IMR-90 (cell line): ENCODE measurements around the gene HACE1. TPM values are rescaled to one million over a fixed set of nuclear protein-coding genes. Genes with fewer than 3 reads are reported as not detected.
A peak's percentile ranks its signal among the peaks of the same experiment; 100 is the strongest.

ENCODE experiments used
- ATAC-seq: fragments of 200-7000 bp; cut with Tn5 transposase; 2 replicates; pipeline ENCODE4 v1.9.1; 2020; ENCODE audit warnings: low read depth, mild to moderate bottlenecking, moderate library complexity
- BruUV-seq: library from RNA; stranded (reverse); fragments of 400-500 nt; replicated peaks from 2 replicates; lab custom pipeline; 2021; lab: Mats Ljungman, UMichigan
- CTCF ChIA-PET: fragments of 300-600 bp; formaldehyde crosslinking; extraction: SDS; loops from one replicate; lab custom pipeline; 2021; ENCODE audit warnings: antibody characterized with exemption; lab: Yijun Ruan, JAX
- POLR2A ChIA-PET: fragments of 300-600 bp; sonication (Branson Sonifier 250); formaldehyde crosslinking; loops from one replicate; lab custom pipeline; 2022; ENCODE audit warnings: antibody characterized with exemption; ENCODE audit not compliant: unreplicated experiment; lab: Charles Lee
- DNase-seq: peaks from one replicate; pipeline ENCODE4 v3.0.0; 2013
- H2AFZ ChIP-seq: replicated peaks from 2 replicates; pipeline ENCODE3; 2013; ENCODE audit warnings: low read length, mild to moderate bottlenecking; ENCODE audit not compliant: poor library complexity
- H2AK5ac ChIP-seq: 2 replicates; pipeline ENCODE4 v1.6.1; 2013; ENCODE audit warnings: low read depth, low read length, inconsistent platforms
- H2AK9ac ChIP-seq: replicated peaks from 2 replicates; pipeline ENCODE3; 2013; ENCODE audit warnings: mild to moderate bottlenecking, low read depth, low read length, moderate library complexity; ENCODE audit not compliant: poor library complexity
- H2BK120ac ChIP-seq: 2 replicates; pipeline ENCODE4 v1.6.1; 2013; ENCODE audit warnings: low read depth, low read length, inconsistent platforms
- H2BK15ac ChIP-seq: 3 replicates; pipeline ENCODE4 v1.6.1; 2013; ENCODE audit warnings: low read depth, low read length, inconsistent platforms
- H2BK20ac ChIP-seq: 2 replicates; pipeline ENCODE4 v1.6.1; 2013; ENCODE audit warnings: low read depth, mild to moderate bottlenecking, inconsistent platforms, low read length, moderate library complexity
- H2BK5ac ChIP-seq: 2 replicates; pipeline ENCODE4 v1.6.1; 2013; ENCODE audit warnings: mild to moderate bottlenecking, low read depth, low read length, inconsistent platforms; ENCODE audit not compliant: poor library complexity, severe bottlenecking
- H3K14ac ChIP-seq: replicated peaks from 2 replicates; pipeline ENCODE4 v1.6.1; 2013; ENCODE audit warnings: low read depth, low read length, inconsistent platforms
- H3K18ac ChIP-seq: 2 replicates; pipeline ENCODE4 v1.6.1; 2013; ENCODE audit warnings: low read depth, low read length, control low read depth
- H3K23ac ChIP-seq: 2 replicates; pipeline ENCODE4 v1.6.1; 2013; ENCODE audit warnings: low read depth, low read length, inconsistent platforms
- H3K27ac ChIP-seq: 2 replicates; pipeline ENCODE4 v1.5.1; 2013; ENCODE audit warnings: mild to moderate bottlenecking, control low read depth, low read length; ENCODE audit not compliant: insufficient read depth
- H3K27me3 ChIP-seq: 2 replicates; pipeline ENCODE4 v1.6.1; 2013; ENCODE audit warnings: low read length; ENCODE audit not compliant: control insufficient read depth, insufficient read depth
- H3K36me3 ChIP-seq: 2 replicates; pipeline ENCODE4 v1.6.1; 2013; ENCODE audit warnings: low read length, mixed read lengths; ENCODE audit not compliant: control insufficient read depth, insufficient read depth
- H3K4ac ChIP-seq: 2 replicates; pipeline ENCODE4 v1.6.1; 2013; ENCODE audit warnings: low read depth, low read length, inconsistent platforms
- H3K4me1 ChIP-seq: 2 replicates; pipeline ENCODE4 v1.6.1; 2013; ENCODE audit warnings: low read length, mixed read lengths; ENCODE audit not compliant: control insufficient read depth, insufficient read depth
- H3K4me2 ChIP-seq: 2 replicates; pipeline ENCODE4 v1.6.1; 2013; ENCODE audit warnings: low read depth, mild to moderate bottlenecking, control low read depth, low read length, moderate library complexity
- H3K4me3 ChIP-seq: 2 replicates; pipeline ENCODE4 v1.5.1; 2013; ENCODE audit warnings: low read depth, mild to moderate bottlenecking, control low read depth, low read length, moderate library complexity; ENCODE audit not compliant: insufficient read depth
- H3K56ac ChIP-seq: 2 replicates; pipeline ENCODE4 v1.6.1; 2013; ENCODE audit warnings: low read length, inconsistent platforms; ENCODE audit not compliant: insufficient read depth; ENCODE audit errors: extremely low read depth
- H3K79me1 ChIP-seq, 2 experiments: 2 replicates each; pipeline ENCODE4 v1.6.1; 2013; ENCODE audit warnings: low read length in 2 of 2, inconsistent platforms in 1 of 2, low read depth in 1 of 2
- H3K9ac ChIP-seq: 2 replicates; pipeline ENCODE4 v1.6.1; 2013; ENCODE audit warnings: low read depth, low read length, control low read depth
- H3K9me1 ChIP-seq: 2 replicates; pipeline ENCODE4 v1.6.1; 2013; ENCODE audit warnings: low read length, inconsistent platforms; ENCODE audit not compliant: insufficient read depth
- H3K9me3 ChIP-seq: 2 replicates; pipeline ENCODE4 v1.6.1; 2013; ENCODE audit warnings: low read length; ENCODE audit not compliant: control insufficient read depth, insufficient read depth
- H4K20me1 ChIP-seq: 2 replicates; pipeline ENCODE4 v1.6.1; 2013; ENCODE audit warnings: low read length, inconsistent platforms; ENCODE audit not compliant: insufficient read depth
- H4K5ac ChIP-seq: 2 replicates; pipeline ENCODE4 v1.6.1; 2013; ENCODE audit warnings: mild to moderate bottlenecking, low read depth, low read length, control low read depth
- H4K8ac ChIP-seq, 2 experiments: 2 replicates each; pipeline ENCODE4 v1.6.1; 2013; ENCODE audit warnings: low read depth in 2 of 2, low read length in 2 of 2, control low read depth in 1 of 2, inconsistent platforms in 1 of 2
- H4K91ac ChIP-seq: 2 replicates; pipeline ENCODE4 v1.6.1; 2013; ENCODE audit warnings: low read depth, low read length, inconsistent platforms; ENCODE audit not compliant: insufficient read depth
- BHLHE40 ChIP-seq: fragments of 150-350 bp; IDR thresholded peaks from 2 replicates; pipeline ENCODE4 v1.6.1; 2016; ENCODE audit warnings: mild to moderate bottlenecking, low read depth, low read length
- CEBPB ChIP-seq: IDR thresholded peaks from 2 replicates; pipeline ENCODE4 v1.6.1; 2012; ENCODE audit warnings: low read depth, low read length, improper control_type of control experiment
- FOS ChIP-seq: fragments of 150-350 bp; IDR thresholded peaks from 2 replicates; pipeline ENCODE4 v1.6.1; 2016; ENCODE audit warnings: low read depth, low read length
- MAFK ChIP-seq: IDR thresholded peaks from 2 replicates; pipeline ENCODE4 v1.6.1; 2012; ENCODE audit warnings: low read depth, low read length, improper control_type of control experiment
- MXI1 ChIP-seq: IDR thresholded peaks from 2 replicates; pipeline ENCODE4 v1.6.1; 2012; ENCODE audit warnings: low read depth, mild to moderate bottlenecking, low read length, moderate library complexity, borderline replicate concordance
- NFE2L2 ChIP-seq: fragments of 150-350 bp; IDR thresholded peaks from 2 replicates; pipeline ENCODE4 v1.6.1; 2016; ENCODE audit warnings: low read depth, mild to moderate bottlenecking, low read length
- POLR2A ChIP-seq: IDR thresholded peaks from 2 replicates; pipeline ENCODE4 v1.6.1; 2012; ENCODE audit warnings: mild to moderate bottlenecking, low read depth, low read length
- RAD21 ChIP-seq: IDR thresholded peaks from 2 replicates; pipeline ENCODE4 v1.6.1; 2012; ENCODE audit warnings: low read length, improper control_type of control experiment
- SMC3 ChIP-seq: fragments of 150-350 bp; IDR thresholded peaks from 2 replicates; pipeline ENCODE4 v1.6.1; 2016; ENCODE audit warnings: low read depth, mild to moderate bottlenecking, antibody characterized with exemption, low read length, moderate library complexity
- USF2 ChIP-seq: fragments of 150-350 bp; IDR thresholded peaks from 2 replicates; pipeline ENCODE4 v1.6.1; 2017; ENCODE audit warnings: mild to moderate bottlenecking, antibody characterized with exemption, low read length, low read depth
- WGBS, 2 experiments: methylation state at CpG; one replicate each; pipeline versions ENCODE4 v1.1.5 to v1.1.7; 2013; ENCODE audit warnings: missing lambda C conversion rate in 2 of 2; ENCODE audit not compliant: insufficient read length in 1 of 2; ENCODE audit errors: extremely low coverage in 2 of 2; 5-methylcytosine and 5-hydroxymethylcytosine counted together
- dilution Hi-C: fragments of 300-500 bp; cut with HindIII; formaldehyde crosslinking; loops from one replicate; pipeline ENCODE4 v1.14.3; 2018; ENCODE audit warnings: low sequenced_read_pairs; ENCODE audit not compliant: unreplicated experiment
- in situ Hi-C: fragments of 300-500 bp; cut with MboI; formaldehyde crosslinking; loops from 3 replicates; pipeline ENCODE4 v1.14.3; 2019; ENCODE audit warnings: low sequenced_read_pairs, inconsistent platforms, mixed read lengths
- intact Hi-C: fragments of 100-400 bp; cut with micrococcal nuclease; formaldehyde crosslinking; loops from 2 replicates; pipeline ENCODE4 v1.10.0; 2022
- polyA plus RNA-seq, 3 experiments: library from polyadenylated mRNA; depleted of rRNA; stranded (reverse); fragments of >200 nt; gene quantifications; 2 replicates each; pipeline ENCODE4 v1.2.3, GENCODE V29; 2012; ENCODE audit warnings: low replicate concordance in 1 of 3
- total RNA-seq: library from RNA; depleted of rRNA; stranded (reverse); fragments of >200 nt; gene quantifications from 2 replicates; pipeline ENCODE4 v1.2.3, GENCODE V29; 2012
- TF ChIP-seq, protein P1 (sequence below): conservative IDR thresholded peaks from 2 replicates; pipeline ENCODE4 v1.5.1; 2012; ENCODE audit warnings: mild to moderate bottlenecking, low read depth, low read length, improper control_type of control experiment

Gene HACE1
- total and polyA plus RNA-seq, 2 of the 4 experiments (the other 2 are of a cell fraction) = 5.4 to 10.8 TPM

GRCh38 chr6:104705095-104705707 is 154.5 kb downstream of the HACE1 start:
- Histone ChIP-seq H2AFZ (peak overlapping the region; percentile 54), H4K5ac (no peak overlapping the region), H3K14ac (no peak overlapping the region; the same call in 1 of the 2 replicates), H4K20me1 (no peaks in the 10 kb centered on the region), H3K36me3 (no peaks in the 10 kb centered on the region), H3K4me3 (no peak overlapping the region), H2AK5ac (no peak overlapping the region), H3K4ac (no peak overlapping the region), H3K9me3 (no peaks in the 10 kb centered on the region), H3K18ac (no peak overlapping the region), H3K4me2 (no peak overlapping the region), H3K9ac (no peak overlapping the region), H3K23ac (no peak overlapping the region), H3K9me1 (no peaks in the 10 kb centered on the region), H2BK15ac (no peak overlapping the region), H2BK120ac (no peak overlapping the region), H2BK20ac (no peak overlapping the region), H3K56ac (no peak overlapping the region), H3K4me1 (no peaks in the 10 kb centered on the region), H4K8ac (no peak overlapping the region), H2BK5ac (no peak overlapping the region), H3K79me1 (no peaks in the 10 kb centered on the region), H2AK9ac (no peak overlapping the region), H4K91ac (no peak overlapping the region), H3K27me3 (no peaks in the 10 kb centered on the region), H3K27ac (no peak overlapping the region)
- dilution Hi-C loops (no loop called here), in situ Hi-C loops (no loop called here), intact Hi-C loops (no loop called here)
- POLR2A ChIA-PET = no interaction called here
- TF ChIP-seq, protein P1, sequence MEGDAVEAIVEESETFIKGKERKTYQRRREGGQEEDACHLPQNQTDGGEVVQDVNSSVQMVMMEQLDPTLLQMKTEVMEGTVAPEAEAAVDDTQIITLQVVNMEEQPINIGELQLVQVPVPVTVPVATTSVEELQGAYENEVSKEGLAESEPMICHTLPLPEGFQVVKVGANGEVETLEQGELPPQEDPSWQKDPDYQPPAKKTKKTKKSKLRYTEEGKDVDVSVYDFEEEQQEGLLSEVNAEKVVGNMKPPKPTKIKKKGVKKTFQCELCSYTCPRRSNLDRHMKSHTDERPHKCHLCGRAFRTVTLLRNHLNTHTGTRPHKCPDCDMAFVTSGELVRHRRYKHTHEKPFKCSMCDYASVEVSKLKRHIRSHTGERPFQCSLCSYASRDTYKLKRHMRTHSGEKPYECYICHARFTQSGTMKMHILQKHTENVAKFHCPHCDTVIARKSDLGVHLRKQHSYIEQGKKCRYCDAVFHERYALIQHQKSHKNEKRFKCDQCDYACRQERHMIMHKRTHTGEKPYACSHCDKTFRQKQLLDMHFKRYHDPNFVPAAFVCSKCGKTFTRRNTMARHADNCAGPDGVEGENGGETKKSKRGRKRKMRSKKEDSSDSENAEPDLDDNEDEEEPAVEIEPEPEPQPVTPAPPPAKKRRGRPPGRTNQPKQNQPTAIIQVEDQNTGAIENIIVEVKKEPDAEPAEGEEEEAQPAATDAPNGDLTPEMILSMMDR = no peak
- TF ChIP-seq NFE2L2 (no peak), RAD21 (no peak), BHLHE40 (no peak), MXI1 (no peak), POLR2A (no peak), CEBPB (no peak), FOS (no peak), SMC3 (no peak), USF2 (no peak), MAFK (no peak)
- ATAC-seq (no peak), DNase-seq (peak; percentile 64)
- WGBS, 2 experiments = 82% methylated on average over 3 of the region's 8 CpGs; no CpG with 5 or more reads in 1 of the 2 experiments
- CTCF ChIA-PET = no interaction called here
- no TSS peak for BruUV-seq
